Fibroblast of mammary gland (primary cell): ENCODE data around the gene ATP2C2.
A peak's percentile ranks its signal among the peaks of the same experiment; 100 is the strongest.

ENCODE experiments used
- DNase-seq: peaks from one replicate; pipeline ENCODE4 v3.0.0-alpha.2; 2010; ENCODE audit warnings: low read depth
- H3K4me3 ChIP-seq: 2 replicates; pipeline ENCODE4 v1.5.1; 2011; ENCODE audit warnings: low read depth, mild to moderate bottlenecking, low read length, moderate library complexity; ENCODE audit not compliant: control insufficient read depth
- TF ChIP-seq, protein P1 (sequence below): conservative IDR thresholded peaks from 2 replicates; pipeline ENCODE4 v1.5.1; 2011; ENCODE audit warnings: low read depth, low read length, inconsistent platforms; ENCODE audit not compliant: control insufficient read depth, insufficient read depth

The ATP2C2 gene

DNA sequence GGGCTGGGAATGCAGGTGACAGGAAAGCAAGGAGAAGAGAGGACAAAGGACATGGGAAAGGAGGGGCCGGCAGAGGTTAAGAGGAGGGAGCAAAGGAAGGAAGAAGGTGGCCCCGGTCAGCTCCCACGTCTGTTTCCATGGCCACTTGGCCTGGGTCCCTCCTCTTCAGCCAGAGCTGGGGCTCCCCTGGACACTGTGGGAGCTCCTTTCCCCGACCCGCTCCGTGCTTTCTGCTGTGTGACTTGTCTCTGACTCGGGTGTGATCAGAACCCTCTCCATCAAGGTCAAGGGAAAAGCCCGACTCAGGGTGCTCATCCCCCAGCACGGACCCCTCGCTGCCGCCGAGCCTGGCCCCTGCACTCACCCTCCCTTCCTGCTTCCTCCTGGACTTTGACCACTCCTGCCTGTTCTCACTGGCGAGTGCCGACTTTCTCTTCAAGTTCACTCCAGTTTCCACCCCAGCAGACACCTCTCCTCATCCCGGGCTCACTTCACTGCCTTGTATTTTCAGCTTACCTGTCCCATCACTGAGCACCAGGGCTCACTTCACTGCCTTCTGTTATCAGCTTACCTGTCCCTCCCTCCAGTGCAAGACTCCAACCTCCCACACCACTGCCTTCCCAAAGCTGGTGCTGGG, 74.9 kb downstream of the ATP2C2 start:
- TF ChIP-seq, protein P1, sequence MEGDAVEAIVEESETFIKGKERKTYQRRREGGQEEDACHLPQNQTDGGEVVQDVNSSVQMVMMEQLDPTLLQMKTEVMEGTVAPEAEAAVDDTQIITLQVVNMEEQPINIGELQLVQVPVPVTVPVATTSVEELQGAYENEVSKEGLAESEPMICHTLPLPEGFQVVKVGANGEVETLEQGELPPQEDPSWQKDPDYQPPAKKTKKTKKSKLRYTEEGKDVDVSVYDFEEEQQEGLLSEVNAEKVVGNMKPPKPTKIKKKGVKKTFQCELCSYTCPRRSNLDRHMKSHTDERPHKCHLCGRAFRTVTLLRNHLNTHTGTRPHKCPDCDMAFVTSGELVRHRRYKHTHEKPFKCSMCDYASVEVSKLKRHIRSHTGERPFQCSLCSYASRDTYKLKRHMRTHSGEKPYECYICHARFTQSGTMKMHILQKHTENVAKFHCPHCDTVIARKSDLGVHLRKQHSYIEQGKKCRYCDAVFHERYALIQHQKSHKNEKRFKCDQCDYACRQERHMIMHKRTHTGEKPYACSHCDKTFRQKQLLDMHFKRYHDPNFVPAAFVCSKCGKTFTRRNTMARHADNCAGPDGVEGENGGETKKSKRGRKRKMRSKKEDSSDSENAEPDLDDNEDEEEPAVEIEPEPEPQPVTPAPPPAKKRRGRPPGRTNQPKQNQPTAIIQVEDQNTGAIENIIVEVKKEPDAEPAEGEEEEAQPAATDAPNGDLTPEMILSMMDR = no peak
- no peak for DNase-seq
- H3K4me3 ChIP-seq = no peak overlapping the region

DNA sequence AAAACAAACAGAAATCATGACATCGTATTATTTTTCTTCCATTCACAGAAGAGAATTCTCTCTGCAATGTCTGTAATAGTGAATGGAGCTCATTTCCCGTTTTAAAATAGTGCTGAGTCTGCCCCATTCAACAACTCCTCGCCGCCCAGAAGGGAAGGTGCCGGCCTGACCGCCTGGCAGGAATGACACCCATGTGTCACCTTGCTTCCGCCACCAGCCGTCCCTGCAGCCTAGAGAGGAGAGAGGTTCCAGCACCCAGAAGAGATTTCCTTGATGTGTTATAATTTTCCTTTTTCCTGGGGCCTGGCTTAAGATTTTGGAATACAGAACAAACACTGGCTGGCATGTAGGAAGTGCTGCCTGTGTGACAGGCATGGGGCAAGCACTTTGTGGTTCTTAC, 76.1 kb downstream of the ATP2C2 start:
- no peak for DNase-seq
- TF ChIP-seq, protein P1 = no peak
- no peak overlapping the region for H3K4me3 ChIP-seq

DNA sequence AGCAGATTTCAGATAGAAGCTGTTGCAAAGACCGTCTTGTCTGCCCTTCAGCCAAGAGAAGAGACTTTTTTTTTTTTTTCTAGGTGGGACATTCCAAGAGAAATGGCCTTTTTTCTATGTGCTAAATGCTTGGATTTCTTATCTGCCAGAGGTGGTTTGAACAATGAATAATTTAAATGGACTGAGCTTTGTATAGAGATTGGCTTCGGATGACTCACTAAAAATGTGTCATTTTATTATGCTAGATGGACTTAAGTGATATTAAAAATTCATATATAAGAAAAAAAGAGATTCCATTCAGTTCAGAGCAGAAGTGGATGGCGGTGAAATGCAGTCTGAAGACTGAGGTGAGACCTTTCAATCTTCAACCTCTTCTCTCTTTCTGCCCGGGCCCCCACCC, 77.7 kb downstream of the ATP2C2 start:
- TF ChIP-seq, protein P1 = no peak
- H3K4me3 ChIP-seq = no peak overlapping the region

DNA sequence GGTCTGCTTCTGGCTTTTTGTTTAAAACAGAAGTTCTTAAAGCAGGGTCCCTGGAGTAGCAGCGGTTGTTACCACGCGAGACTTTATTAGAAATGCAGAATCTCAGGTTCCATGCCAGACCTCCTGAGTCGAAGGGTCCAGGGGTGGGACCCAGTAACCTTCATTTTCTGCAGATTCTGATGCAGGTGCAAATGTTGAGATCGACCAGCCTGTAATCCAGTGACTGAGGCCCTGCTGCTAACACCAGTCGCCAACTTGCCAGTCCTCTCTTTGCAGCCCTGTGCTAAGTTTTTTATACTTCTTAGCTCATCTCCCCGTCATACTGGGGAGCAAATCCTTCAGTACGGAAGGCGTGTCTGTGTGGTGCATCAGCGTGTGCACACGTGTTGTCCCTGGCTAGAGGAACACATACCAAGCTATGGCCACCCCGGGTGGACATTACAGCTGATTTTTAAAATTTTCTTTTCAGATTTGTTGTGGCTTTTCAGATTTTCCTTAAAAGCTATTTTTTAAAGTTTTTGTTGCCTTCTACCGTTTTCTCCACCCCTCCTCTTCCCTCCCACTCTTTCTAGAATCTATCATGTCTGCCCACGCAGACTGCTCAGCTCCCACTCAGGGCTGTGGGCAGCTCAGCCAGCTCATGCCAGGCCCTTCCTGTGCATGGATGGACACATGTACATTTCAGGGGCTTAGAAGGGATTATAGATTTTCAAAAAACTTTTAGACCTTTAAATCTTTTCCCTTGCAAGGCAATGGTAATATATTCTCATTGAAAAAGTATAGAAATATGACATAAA, 78.5 kb downstream of the ATP2C2 start:
- no peak overlapping the region for H3K4me3 ChIP-seq
- TF ChIP-seq, protein P1 = no peak
- peak; percentile 51 for DNase-seq

More for the DNA sequence above, 77.7 kb downstream of the ATP2C2 start:
- no peak for DNase-seq

DNA sequence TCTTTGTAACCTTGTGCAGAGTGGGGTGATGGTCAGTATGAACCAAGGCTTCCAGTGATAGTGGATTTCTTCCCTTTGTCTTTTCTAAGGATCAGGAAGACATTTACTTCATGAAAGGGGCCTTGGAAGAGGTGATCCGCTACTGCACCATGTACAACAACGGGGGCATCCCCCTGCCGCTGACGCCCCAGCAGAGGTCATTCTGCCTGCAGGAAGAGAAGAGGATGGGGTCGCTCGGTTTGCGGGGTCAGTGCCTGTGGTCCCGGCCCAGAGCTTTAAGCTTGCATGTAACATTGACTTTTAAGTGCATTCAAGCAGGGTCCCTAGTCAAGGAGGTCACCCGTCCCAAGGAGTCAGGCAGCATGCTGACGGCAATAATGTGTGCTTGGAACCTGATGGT, 80.1 kb downstream of the ATP2C2 start:
- no peak for DNase-seq
- TF ChIP-seq, protein P1 = no peak
- H3K4me3 ChIP-seq = no peak overlapping the region

DNA sequence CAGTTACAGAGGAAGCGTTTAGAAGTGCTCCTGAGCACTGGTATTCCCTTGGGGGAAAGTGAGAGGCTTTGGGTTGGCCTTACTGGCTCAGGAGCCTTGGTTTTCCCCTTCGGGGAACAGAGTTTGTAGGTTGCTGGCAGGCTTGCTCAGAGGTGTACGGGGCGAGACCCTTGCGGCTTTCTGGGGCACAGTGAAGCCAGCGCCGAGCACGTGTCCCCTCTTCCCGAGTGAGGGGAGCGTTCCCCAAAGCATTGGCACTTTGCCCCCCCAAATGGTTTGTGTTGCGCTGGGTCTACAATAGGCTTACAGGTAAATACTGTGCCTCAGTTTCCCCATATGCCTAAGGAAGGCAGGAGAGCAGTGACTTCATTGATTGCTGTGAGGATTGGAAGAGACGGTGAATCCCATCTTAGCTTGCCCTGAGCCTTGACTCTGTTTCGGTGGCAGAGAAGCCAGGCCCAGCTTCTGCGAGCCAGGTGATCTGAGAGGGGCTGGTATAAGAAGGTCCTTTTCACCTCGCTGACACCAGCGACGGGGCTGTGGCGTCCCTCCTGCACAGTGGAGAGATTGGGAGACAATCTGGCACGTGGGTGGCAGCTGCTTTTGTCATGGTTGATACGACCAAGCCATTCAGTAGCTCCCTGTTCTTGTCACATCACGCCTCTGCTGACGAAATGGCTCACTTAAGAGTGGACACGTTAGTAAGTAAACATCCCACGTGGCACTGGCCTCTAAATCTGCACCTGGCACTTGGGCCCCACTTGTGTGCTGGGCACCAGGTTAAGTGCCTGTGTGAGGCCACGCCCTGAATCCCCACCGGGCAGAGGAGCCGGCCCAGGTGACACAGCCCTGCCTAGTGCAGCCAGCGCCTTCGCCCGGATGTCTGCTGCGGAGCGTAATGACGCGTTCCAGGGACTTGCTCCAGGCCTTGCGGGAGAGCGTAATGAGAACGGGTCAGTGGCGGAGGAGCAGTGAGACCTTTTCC, 81.1 kb downstream of the ATP2C2 start:
- no peak overlapping the region for H3K4me3 ChIP-seq
- TF ChIP-seq, protein P1 = no peak
- DNase-seq = no peak
